A549 (cell line): ENCODE measurements around the gene RHNO1. TPM values are rescaled to one million over a fixed set of nuclear protein-coding genes. Genes with fewer than 3 reads are reported as not detected.

Source experiments
- ATAC-seq, 2 experiments: fragments of 200-7000 bp in 1 of 2; fragments of >200 bp in 1 of 2; cut with Nextera tagmentation in 1 of 2; cut with Tn5 transposase in 1 of 2; 3 replicates each; pipeline versions ENCODE4 v1.8.0 to v1.9.1; 2018 to 2020; ENCODE audit warnings: mild to moderate bottlenecking in 1 of 2, moderate library complexity in 1 of 2
- CTCF ChIA-PET: fragments of 300-600 bp; sonication (Branson Sonifier 250); formaldehyde crosslinking; extraction: SDS; loops from one replicate; lab custom pipeline; 2021; ENCODE audit warnings: antibody characterized with exemption, inconsistent platforms; lab: Yijun Ruan, JAX
- POLR2A ChIA-PET: fragments of 350-600 bp; formaldehyde crosslinking; extraction: SDS; loops from one replicate; lab custom pipeline; 2021; ENCODE audit warnings: antibody characterized with exemption, inconsistent platforms; lab: Yijun Ruan, JAX
- DNase-seq, 2 experiments: peaks; one replicate each; pipeline versions ENCODE4 v3.0.0 to v3.0.0-alpha.2; 2011 to 2016; ENCODE audit warnings: low read depth in 1 of 2, low spot score in 1 of 2
- FAIRE-seq: peaks from 2 replicates; lab custom pipeline; 2011; peaks lifted over from hg19 to GRCh38; lab: Jason Lieb, UNC
- H3K27ac ChIP-seq, 2 experiments: fragments of >200 bp; sonication (Bioruptor Twin); formaldehyde crosslinking; 3 replicates each; pipeline ENCODE4 v1.5.1; 2016 to 2017
- H3K4me1 ChIP-seq: fragments of >200 bp; sonication (Bioruptor Twin); formaldehyde crosslinking; 3 replicates; pipeline ENCODE4 v1.6.1; 2016
- H3K4me2 ChIP-seq: fragments of >200 bp; sonication (Bioruptor Twin); formaldehyde crosslinking; 3 replicates; pipeline ENCODE4 v1.6.1; 2016
- H3K4me3 ChIP-seq: fragments of >200 bp; sonication (Bioruptor Twin); formaldehyde crosslinking; 3 replicates; pipeline ENCODE4 v1.5.1; 2016
- H3K9me3 ChIP-seq: fragments of >200 bp; sonication (Bioruptor Twin); formaldehyde crosslinking; 3 replicates; pipeline ENCODE4 v1.6.1; 2016
- CBX8 ChIP-seq: fragments of 200-600 bp; sonication (generic); IDR thresholded peaks from 2 replicates; pipeline ENCODE4 v1.6.1; 2016
- EHF ChIP-seq: fragments of 250-450 bp; sonication (Bioruptor Pico); IDR thresholded peaks from 2 replicates; pipeline ENCODE4 v1.5.0; 2020; ENCODE audit warnings: mild to moderate bottlenecking
- EHMT2 ChIP-seq: fragments of 200-600 bp; sonication (generic); IDR thresholded peaks from 2 replicates; pipeline ENCODE4 v1.6.1; 2016; ENCODE audit warnings: antibody characterized with exemption, low read depth, mild to moderate bottlenecking, moderate library complexity
- EP300 ChIP-seq, 2 experiments: fragments of >200 bp; sonication (Bioruptor Twin); formaldehyde crosslinking; IDR thresholded peaks; 2 replicates in 1 of 2; 3 replicates in 1 of 2; pipeline ENCODE4 v1.6.1; 2016 to 2017
- FOSL2 ChIP-seq, 2 experiments: fragments of 450-650 bp in 1 of 2; fragments of >200 bp in 1 of 2; sonication (Bioruptor Twin) in 1 of 2; formaldehyde crosslinking; IDR thresholded peaks; 2 replicates each; pipeline versions ENCODE4 v1.5.0 to v1.6.1; 2016 to 2020; ENCODE audit warnings: mild to moderate bottlenecking in 1 of 2, moderate library complexity in 1 of 2
- FOXS1 ChIP-seq: fragments of 250-450 bp; sonication (Bioruptor Pico); IDR thresholded peaks from 2 replicates; pipeline ENCODE4 v1.5.0; 2020; ENCODE audit warnings: mild to moderate bottlenecking, moderate library complexity
- HEYL ChIP-seq: fragments of 250-450 bp; sonication (Bioruptor Pico); IDR thresholded peaks from 2 replicates; pipeline ENCODE4 v1.8.0; 2021; ENCODE audit warnings: mild to moderate bottlenecking, moderate library complexity
- HOXA7 ChIP-seq: fragments of 250-450 bp; sonication (Bioruptor Pico); IDR thresholded peaks from 2 replicates; pipeline ENCODE4 v1.5.0; 2020; ENCODE audit warnings: mild to moderate bottlenecking, moderate library complexity
- HOXB5 ChIP-seq: fragments of 250-450 bp; sonication (Bioruptor Pico); IDR thresholded peaks from 2 replicates; pipeline ENCODE4 v1.5.0; 2020; ENCODE audit warnings: mild to moderate bottlenecking, moderate library complexity
- KDM1A ChIP-seq: fragments of 200-600 bp; sonication (generic); IDR thresholded peaks from 2 replicates; pipeline ENCODE4 v1.6.1; 2016; ENCODE audit warnings: low read depth, mild to moderate bottlenecking
- MAZ ChIP-seq: fragments of 150-350 bp; IDR thresholded peaks from 2 replicates; pipeline ENCODE4 v1.6.1; 2014; ENCODE audit warnings: antibody characterized with exemption, low read depth, low read length, borderline replicate concordance
- NFE2L2 ChIP-seq: fragments of 150-350 bp; conservative IDR thresholded peaks from 2 replicates; pipeline ENCODE4 v1.6.1; 2014; ENCODE audit warnings: low read length
- PHF8 ChIP-seq: fragments of 200-600 bp; sonication (generic); IDR thresholded peaks from 2 replicates; pipeline ENCODE4 v1.6.1; 2016; ENCODE audit warnings: low read depth, mild to moderate bottlenecking, antibody characterized with exemption, moderate library complexity, borderline replicate concordance
- POLR2AphosphoS2 ChIP-seq: conservative IDR thresholded peaks from 2 replicates; pipeline ENCODE4 v1.6.1; 2012; ENCODE audit warnings: low read length, improper control_type of control experiment, inconsistent platforms
- RARB ChIP-seq: fragments of 250-450 bp; sonication (Bioruptor Pico); IDR thresholded peaks from 2 replicates; pipeline ENCODE4 v1.8.0; 2021; ENCODE audit warnings: mild to moderate bottlenecking, moderate library complexity
- RFX5 ChIP-seq: fragments of 450-650 bp; IDR thresholded peaks from 2 replicates; pipeline ENCODE4 v1.7.1; 2014; ENCODE audit warnings: antibody characterized with exemption, mild to moderate bottlenecking, moderate library complexity
- SREBF2 ChIP-seq: fragments of 450-650 bp; IDR thresholded peaks from 2 replicates; pipeline ENCODE4 v1.6.1; 2014; ENCODE audit warnings: mild to moderate bottlenecking, moderate library complexity
- TFCP2L1 ChIP-seq: fragments of 250-450 bp; sonication (Bioruptor Pico); IDR thresholded peaks from 2 replicates; pipeline ENCODE4 v1.5.0; 2021; ENCODE audit warnings: mild to moderate bottlenecking
- ZC3H11A ChIP-seq: fragments of 450-650 bp; IDR thresholded peaks from 2 replicates; pipeline ENCODE4 v1.6.1; 2014; ENCODE audit warnings: antibody characterized with exemption, mild to moderate bottlenecking
- ZNF302 ChIP-seq: fragments of 250-450 bp; sonication (Bioruptor Pico); IDR thresholded peaks from 2 replicates; pipeline ENCODE4 v1.9.0; 2021; ENCODE audit warnings: inconsistent platforms, mild to moderate bottlenecking, moderate library complexity
- ZSCAN20 ChIP-seq: fragments of 250-450 bp; sonication (Bioruptor Pico); IDR thresholded peaks from 2 replicates; pipeline ENCODE4 v1.8.0; 2022; ENCODE audit warnings: mild to moderate bottlenecking, moderate library complexity
- WGBS: methylation state at CpG from one replicate; pipeline ENCODE4 v1.1.6; 2017; ENCODE audit errors: missing lambda C conversion rate; 5-methylcytosine and 5-hydroxymethylcytosine counted together
- polyA plus RNA-seq, 4 experiments: library from polyadenylated mRNA; depleted of rRNA in 3 of 4; stranded (reverse); fragments of >200 nt; fragmentation: RNase III in 1 of 4; extraction: RNeasy Plus Mini Kit Qiagen cat#74134 plus additional on column Dnase treatment in 1 of 4; gene quantifications; 2 replicates in 3 of 4; 3 replicates in 1 of 4; pipeline ENCODE4 v1.2.3, GENCODE V29; 2011 to 2017
- TF ChIP-seq, protein P1 (sequence below): IDR thresholded peaks from 2 replicates; pipeline ENCODE4 v1.6.1; 2012
- TF ChIP-seq, protein P2 (sequence below): fragments of 450-650 bp; IDR thresholded peaks from 2 replicates; pipeline ENCODE4 v1.6.1; 2014; ENCODE audit warnings: antibody characterized with exemption
- TF ChIP-seq, protein P3 (sequence below): fragments of 150-350 bp; IDR thresholded peaks from 2 replicates; pipeline ENCODE4 v1.6.1; 2014; ENCODE audit warnings: low read depth, mild to moderate bottlenecking, low read length

Gene RHNO1
- polyA plus RNA-seq, 2 of the 4 experiments (the other 2 are of a cell fraction) = 35.7 to 85.9 TPM

DNA sequence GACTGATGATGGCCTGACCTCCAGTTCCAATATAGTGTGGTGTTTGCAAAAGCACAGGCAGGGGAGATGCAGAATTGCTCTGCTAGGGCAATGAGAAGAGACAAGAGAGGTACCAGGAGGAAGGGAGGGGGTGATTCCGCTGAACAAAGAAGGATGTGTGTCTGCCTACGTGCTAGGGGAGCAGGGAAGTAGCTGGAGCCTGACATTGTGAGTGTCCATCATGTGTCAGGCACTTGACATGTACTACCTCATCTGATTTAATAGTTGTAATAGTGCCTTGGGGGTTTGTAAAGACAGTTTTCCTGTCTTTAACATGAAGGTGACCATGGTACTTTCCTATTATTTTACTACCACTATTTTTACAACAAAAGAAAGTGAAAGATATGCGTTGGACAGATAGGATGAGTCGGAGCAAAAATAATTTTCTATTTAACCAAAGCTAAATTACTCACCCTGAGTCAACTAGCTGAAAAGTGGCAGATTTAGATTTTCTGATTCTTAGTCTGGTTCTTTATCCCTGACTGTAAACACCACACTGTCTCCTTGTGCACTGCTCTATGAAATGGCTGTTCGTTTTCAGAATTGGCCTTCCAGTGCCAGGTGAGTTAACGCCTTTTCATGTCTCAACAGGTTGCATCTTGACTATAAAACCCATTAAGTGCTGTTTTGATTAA, 48.4 kb downstream of the RHNO1 start:
- H3K4me3 ChIP-seq = no peak overlapping the region
- WGBS = 65% methylated on average over 6 of the region's 6 CpGs
- no peak for FAIRE-seq
- no peak overlapping the region for H3K27ac ChIP-seq
- no peak overlapping the region for H3K4me2 ChIP-seq
- ATAC-seq = no peak
- H3K9me3 ChIP-seq = no peaks in the 10 kb centered on the region
- CTCF ChIA-PET = interaction anchor here (0.9 to 3.7 kb wide), 3 partner anchors 15 to 41 kb away, joined by 4 to 22 read pairs (median 5); no protein-coding TSS in a partner anchor
- no peaks in the 10 kb centered on the region for H3K4me1 ChIP-seq
- TF ChIP-seq FOSL2 (IDR thresholded peaks at IDR 0.05) = no peak
- TF ChIP-seq FOSL2 (CRISPR knock-in tag; IDR thresholded peaks at IDR 0.05) = no peak
- no peak for TF ChIP-seq KDM1A
- no peak for TF ChIP-seq CBX8
- TF ChIP-seq EHF = no peak
- TF ChIP-seq, protein P1, sequence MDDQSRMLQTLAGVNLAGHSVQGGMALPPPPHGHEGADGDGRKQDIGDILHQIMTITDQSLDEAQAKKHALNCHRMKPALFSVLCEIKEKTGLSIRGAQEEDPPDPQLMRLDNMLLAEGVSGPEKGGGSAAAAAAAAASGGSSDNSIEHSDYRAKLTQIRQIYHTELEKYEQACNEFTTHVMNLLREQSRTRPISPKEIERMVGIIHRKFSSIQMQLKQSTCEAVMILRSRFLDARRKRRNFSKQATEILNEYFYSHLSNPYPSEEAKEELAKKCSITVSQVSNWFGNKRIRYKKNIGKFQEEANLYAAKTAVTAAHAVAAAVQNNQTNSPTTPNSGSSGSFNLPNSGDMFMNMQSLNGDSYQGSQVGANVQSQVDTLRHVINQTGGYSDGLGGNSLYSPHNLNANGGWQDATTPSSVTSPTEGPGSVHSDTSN = no peak
- no peak for TF ChIP-seq HOXA7 (CRISPR knock-in tag)
- no peak for TF ChIP-seq ZSCAN20 (CRISPR knock-in tag)
- TF ChIP-seq ZNF302 (CRISPR knock-in tag) = no peak
- DNase-seq = no peak
- POLR2A ChIA-PET = no interaction called here

DNA sequence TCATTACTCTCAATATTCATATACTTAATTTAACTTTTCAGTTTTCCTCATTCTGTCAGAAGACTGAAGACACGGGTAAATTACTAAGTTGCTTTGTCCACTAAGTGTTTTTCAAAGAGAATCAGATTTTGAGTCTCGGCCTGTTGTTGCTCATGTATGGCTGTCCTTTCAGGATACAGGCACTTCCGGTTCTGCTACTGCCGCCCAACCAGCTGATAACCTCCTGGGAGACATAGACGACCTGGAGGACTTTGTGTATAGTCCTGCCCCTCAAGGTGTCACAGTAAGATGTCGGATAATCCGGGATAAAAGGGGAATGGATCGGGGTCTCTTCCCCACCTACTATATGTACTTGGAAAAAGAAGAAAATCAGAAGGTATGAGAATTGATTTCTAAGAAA, 53.8 kb downstream of the RHNO1 start:
- ChIA-PET CTCF (interaction anchor here (0.5 to 3.6 kb wide), 4 partner anchors 14 to 104 kb away, joined by 3 to 12 read pairs (median 4); no protein-coding TSS in a partner anchor), POLR2A (no interaction called here)
- Histone ChIP-seq H3K27ac (no peak overlapping the region), H3K9me3 (no peaks in the 10 kb centered on the region), H3K4me2 (no peak overlapping the region), H3K4me1 (no peaks in the 10 kb centered on the region), H3K4me3 (no peak overlapping the region)
- TF ChIP-seq MAZ = no peak
- TF ChIP-seq HOXB5 (CRISPR knock-in tag) = no peak
- no peak for TF ChIP-seq HOXA7 (CRISPR knock-in tag)
- TF ChIP-seq RARB (CRISPR knock-in tag) = no peak
- TF ChIP-seq HEYL (CRISPR knock-in tag) = no peak
- no peak for TF ChIP-seq SREBF2
- TF ChIP-seq FOXS1 (CRISPR knock-in tag) = no peak
- no peak for TF ChIP-seq ZNF302 (CRISPR knock-in tag)
- no peak for TF ChIP-seq FOSL2 (IDR thresholded peaks at IDR 0.05)
- TF ChIP-seq FOSL2 (CRISPR knock-in tag; IDR thresholded peaks at IDR 0.05) = no peak
- no peak for TF ChIP-seq EP300 (IDR thresholded peaks at IDR 0.05)
- TF ChIP-seq NFE2L2 = no peak
- TF ChIP-seq EHMT2 = no peak
- TF ChIP-seq PHF8 = no peak
- 88% methylated on average over 8 of the region's 8 CpGs for WGBS
- DNase-seq (no peak), ATAC-seq (no peak), FAIRE-seq (no peak)

DNA sequence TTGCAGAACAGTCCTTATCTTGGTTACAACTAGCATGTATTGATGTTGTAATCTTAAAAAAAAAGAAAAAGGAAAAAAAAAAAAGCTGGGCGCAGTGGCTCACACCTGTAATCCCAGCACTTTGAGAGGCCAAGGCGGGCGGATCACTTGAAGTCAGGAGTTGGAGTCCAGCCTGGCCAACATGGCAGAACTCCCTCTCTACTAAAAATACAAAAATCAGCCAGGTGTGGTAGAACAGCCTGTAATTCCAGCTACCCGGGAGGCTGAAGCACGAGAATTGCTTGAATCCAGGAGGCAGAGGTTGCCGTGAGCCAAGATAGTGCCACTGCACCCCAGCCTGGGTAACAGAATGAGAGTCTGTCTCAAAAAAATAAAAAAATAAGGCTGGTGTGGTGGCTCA, 56.6 kb downstream of the RHNO1 start:
- no peak for FAIRE-seq
- no peak overlapping the region for H3K27ac ChIP-seq
- TF ChIP-seq RFX5 = no peak
- no peak for TF ChIP-seq ZC3H11A
- no peak for TF ChIP-seq POLR2AphosphoS2
- TF ChIP-seq, protein P2, sequence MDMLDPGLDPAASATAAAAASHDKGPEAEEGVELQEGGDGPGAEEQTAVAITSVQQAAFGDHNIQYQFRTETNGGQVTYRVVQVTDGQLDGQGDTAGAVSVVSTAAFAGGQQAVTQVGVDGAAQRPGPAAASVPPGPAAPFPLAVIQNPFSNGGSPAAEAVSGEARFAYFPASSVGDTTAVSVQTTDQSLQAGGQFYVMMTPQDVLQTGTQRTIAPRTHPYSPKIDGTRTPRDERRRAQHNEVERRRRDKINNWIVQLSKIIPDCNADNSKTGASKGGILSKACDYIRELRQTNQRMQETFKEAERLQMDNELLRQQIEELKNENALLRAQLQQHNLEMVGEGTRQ = no peak
- TF ChIP-seq, protein P3, sequence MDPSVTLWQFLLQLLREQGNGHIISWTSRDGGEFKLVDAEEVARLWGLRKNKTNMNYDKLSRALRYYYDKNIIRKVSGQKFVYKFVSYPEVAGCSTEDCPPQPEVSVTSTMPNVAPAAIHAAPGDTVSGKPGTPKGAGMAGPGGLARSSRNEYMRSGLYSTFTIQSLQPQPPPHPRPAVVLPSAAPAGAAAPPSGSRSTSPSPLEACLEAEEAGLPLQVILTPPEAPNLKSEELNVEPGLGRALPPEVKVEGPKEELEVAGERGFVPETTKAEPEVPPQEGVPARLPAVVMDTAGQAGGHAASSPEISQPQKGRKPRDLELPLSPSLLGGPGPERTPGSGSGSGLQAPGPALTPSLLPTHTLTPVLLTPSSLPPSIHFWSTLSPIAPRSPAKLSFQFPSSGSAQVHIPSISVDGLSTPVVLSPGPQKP = no peak
- no peak for TF ChIP-seq TFCP2L1 (CRISPR knock-in tag)
- TF ChIP-seq, all 56 proteins: peak for 0
- H3K4me1 ChIP-seq = no peaks in the 10 kb centered on the region
- no peak for ATAC-seq
- no peak for DNase-seq
- ChIA-PET CTCF (interaction anchor here (0.6 to 1.8 kb wide), 4 partner anchors 8 to 1465 kb away, joined by 4 to 9 read pairs (median 6); no protein-coding TSS in a partner anchor), POLR2A (interaction anchor here (1.6 kb wide), 1 partner anchor 43 kb away, joined by 3 read pairs; no protein-coding TSS in a partner anchor)
- WGBS = 96% methylated on average over 6 of the region's 6 CpGs
- H3K4me2 ChIP-seq = no peak overlapping the region
- no peak overlapping the region for H3K4me3 ChIP-seq
- no peaks in the 10 kb centered on the region for H3K9me3 ChIP-seq
